HG02870 (cell line): ENCODE results near the gene MRM1.
"Not testable (repeated sequence)": the region's sequence is repeated elsewhere in the genome, so short reads cannot be mapped to it uniquely, and the experiment has no call there.

Experiments used
- ATAC-seq: cut with Tn5 transposase; IDR thresholded peaks from one replicate; pipeline ENCODE4 v1.9.1; 2021; ENCODE audit warnings: mild to moderate bottlenecking, moderate library complexity; ENCODE audit not compliant: unreplicated experiment

MRM1 gene

DNA sequence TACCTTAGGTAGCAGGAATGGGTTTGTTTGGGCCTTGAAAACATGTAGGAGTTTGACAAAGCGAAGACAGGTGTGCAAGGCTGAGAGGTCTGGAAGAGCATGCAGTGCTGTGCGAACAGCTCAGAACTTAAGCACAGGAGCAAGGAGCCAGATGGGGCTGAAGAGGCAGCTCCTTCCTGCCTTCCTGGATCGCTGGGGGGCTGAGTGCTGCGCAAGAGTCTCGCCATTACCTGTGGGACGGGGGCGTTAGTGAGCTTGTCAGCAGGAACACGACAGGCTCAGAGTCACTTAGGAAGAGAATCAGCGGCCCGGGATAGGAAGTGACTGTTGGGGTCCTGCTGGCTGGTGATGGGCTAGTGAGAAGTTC lies 464 bp upstream of the MRM1 start:
- no peak for ATAC-seq

DNA sequence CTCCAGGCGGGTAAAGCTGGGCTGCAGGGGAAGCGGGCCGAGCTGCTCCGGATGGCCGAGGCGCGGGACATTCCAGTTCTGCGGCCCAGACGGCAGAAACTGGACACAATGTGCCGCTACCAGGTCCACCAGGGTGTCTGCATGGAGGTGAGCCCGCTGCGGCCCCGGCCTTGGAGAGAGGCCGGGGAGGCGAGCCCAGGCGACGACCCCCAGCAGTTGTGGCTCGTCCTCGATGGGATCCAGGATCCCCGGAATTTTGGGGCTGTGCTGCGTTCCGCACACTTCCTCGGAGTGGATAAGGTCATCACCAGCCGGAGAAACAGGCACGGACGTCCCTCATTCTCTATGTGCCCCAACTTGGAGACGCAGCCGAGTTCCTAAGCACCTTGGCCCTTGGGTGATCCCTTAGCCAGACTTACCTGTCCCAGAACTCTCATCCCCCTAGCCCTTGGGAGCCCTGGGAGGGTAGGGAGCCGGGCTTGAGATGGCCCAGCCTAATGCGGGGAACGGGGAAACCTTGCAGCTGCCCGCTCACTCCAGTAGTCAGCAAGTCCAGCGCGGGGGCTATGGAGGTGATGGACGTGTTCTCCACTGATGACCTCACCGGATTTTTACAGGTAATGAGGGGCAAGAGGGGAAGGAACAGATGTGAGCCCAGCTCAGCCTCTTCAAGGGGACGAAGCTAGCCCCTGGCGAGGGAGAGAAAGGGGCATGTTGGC lies 806 bp downstream of the MRM1 start:
- no peak for ATAC-seq

DNA sequence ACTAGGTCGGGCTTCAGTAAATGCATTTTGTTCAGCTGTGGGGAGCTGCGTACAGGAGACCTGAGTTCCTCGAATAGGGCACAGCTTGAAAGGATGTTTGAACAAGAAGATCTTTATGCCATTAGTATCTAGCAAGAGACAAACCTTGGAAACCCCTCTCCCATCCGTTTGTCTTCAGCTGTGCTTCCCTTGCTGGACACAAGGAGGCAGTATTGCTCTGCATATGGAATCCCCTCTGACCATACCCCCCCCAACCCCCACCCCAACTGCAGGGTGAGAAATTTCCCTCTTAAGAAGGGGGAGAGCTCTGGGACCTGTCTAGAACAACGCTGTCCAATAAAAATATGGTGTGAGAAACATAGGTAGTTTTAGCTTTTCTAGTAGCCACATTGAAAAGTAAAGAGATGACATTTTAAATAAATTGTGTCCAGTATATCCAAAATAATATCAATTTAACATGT lies 1.6 kb downstream of the MRM1 start:
- ATAC-seq: no peak

- ATAC-seq: not testable (repeated sequence)
These were observed 3.6 kb downstream of the MRM1 start for GRCh38 chr17:36605028-36605427.

DNA sequence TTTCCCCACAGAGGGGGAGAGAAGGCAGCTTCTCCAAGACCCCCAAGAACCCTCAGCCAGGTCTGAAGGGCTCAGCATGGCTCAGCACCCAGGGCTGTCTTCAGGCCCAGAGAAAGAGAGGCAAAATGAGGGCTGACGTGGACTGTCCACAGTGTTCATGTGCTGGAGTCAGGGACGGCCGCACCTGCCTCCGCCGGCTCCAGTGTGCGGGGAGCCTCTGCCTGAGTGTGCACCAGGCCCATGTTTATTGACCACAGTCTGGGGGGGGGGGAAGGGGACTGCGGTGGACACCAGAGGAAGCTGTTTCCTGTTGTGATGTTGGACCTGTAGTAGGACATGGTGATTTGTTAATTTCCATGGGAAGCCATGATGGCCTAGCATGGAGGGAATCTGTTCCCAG lies 6.9 kb downstream of the MRM1 start:
- ATAC-seq: no peak

DNA sequence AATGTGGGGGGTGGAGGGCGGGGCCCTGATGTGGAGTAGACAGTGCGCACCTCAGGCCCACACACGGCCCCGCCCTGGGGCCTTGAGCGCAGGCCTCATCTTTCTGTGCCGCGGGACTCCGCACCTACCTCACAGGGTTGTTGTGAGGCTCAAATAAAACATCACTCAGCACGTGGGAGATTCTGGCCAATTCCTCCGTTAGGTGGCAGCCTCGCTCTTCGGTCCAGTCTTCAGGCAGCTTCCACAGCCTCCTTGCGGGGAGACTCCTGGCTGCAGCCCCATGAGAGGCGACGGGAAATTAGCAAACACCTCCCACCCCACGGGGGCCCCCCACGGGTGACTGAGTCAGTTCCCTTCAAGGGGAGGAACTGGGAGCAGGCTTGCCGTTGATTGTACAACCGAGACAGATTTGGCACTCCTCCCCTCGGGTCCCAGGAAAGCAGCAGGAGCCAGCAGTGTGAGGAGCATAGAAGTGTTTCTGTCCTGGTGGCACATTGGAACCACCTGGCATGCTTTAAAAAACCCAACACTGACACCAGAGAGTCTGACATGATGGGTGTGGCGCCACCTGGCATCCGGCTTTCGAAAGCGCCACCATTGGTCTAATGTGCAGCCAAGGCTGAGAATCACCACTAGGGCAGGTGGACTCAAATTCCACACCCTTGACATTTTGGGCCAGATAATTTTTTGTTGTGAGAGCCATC lies 7.6 kb downstream of the MRM1 start:
- ATAC-seq: no peak

- ATAC-seq: no peak
These were observed 8.1 kb downstream of the MRM1 start for GRCh38 chr17:36609498-36609862.

- ATAC-seq: no peak
These were observed 9.1 kb downstream of the MRM1 start for GRCh38 chr17:36610474-36610873.

GRCh38 chr17:36611345-36612072 lies 10.1 kb downstream of the MRM1 start:
- no peak for ATAC-seq

DNA sequence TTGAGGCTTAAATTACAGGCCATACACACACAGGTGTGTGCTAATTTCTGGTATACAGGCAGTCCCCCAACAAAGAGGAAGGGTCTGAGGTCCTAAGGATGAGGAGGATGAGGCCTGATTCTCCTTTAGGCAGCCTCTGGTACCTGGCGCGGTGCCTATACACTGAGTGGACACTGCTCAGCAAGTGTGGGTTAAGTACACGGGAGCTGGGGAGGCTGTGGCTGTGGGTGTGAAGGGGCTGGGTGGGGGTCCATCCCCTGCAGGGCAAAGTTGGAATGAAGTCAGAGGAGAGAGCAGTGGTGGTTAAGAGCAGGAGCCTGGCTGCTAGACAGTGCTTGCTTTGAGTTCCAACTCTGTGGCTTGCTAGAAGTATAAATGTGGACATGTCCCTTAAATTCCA lies 10.9 kb downstream of the MRM1 start:
- ATAC-seq: no peak

- ATAC-seq: no peak
These were observed 11.8 kb downstream of the MRM1 start for GRCh38 chr17:36613155-36613554.

GRCh38 chr17:36614081-36614480 lies 12.7 kb downstream of the MRM1 start:
- no peak for ATAC-seq

GRCh38 chr17:36614933-36615332 lies 13.6 kb downstream of the MRM1 start:
- ATAC-seq: no peak

- no peak for ATAC-seq
These were observed 15.0 kb downstream of the MRM1 start for GRCh38 chr17:36616061-36617029.

GRCh38 chr17:36617773-36618172 lies 16.4 kb downstream of the MRM1 start:
- ATAC-seq: no peak

GRCh38 chr17:36623281-36623680 lies 21.9 kb downstream of the MRM1 start:
- ATAC-seq: no peak

DNA sequence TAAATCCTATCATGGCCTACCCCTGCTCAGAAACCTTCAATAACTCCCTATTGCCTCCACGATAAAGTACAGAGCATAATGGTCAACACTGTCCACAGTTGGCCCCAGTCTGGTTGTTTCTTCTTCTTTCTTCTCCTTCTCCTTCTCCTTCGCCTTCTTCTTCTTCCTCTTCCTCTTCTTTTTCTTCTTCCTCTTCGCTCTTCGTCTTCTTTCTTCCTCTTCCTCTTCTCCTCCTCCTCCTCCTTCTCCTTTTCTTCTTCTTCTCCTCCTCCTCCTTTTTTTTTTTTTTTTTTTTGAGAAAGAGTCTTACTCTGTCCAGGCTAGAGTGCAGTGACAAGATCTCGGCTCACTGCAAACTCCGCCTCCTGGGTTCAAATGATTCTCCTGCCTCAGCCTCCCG lies 23.8 kb downstream of the MRM1 start:
- no peak for ATAC-seq

DNA sequence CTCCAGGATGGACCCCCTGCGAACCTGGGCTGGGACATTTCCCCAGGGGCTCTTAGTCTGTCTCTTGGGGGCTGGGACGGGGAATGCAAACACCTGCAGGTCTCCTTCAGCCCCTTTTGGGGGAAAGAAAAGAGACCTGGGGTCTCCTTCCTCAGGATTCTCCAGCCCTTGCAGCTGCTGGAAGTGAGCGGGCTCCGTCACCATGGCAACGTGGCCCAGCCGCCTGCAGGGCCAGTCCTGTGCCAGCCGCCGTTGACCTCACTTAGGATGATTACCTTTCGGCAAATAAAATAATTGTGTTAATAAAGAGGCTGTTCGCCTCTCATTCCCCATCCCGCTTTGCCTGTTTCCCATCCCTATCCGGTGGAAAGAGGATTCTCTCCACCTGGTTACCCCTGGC lies 25.7 kb downstream of the MRM1 start:
- no peak for ATAC-seq

GRCh38 chr17:36628576-36628975 lies 27.2 kb downstream of the MRM1 start:
- ATAC-seq: no peak

DNA sequence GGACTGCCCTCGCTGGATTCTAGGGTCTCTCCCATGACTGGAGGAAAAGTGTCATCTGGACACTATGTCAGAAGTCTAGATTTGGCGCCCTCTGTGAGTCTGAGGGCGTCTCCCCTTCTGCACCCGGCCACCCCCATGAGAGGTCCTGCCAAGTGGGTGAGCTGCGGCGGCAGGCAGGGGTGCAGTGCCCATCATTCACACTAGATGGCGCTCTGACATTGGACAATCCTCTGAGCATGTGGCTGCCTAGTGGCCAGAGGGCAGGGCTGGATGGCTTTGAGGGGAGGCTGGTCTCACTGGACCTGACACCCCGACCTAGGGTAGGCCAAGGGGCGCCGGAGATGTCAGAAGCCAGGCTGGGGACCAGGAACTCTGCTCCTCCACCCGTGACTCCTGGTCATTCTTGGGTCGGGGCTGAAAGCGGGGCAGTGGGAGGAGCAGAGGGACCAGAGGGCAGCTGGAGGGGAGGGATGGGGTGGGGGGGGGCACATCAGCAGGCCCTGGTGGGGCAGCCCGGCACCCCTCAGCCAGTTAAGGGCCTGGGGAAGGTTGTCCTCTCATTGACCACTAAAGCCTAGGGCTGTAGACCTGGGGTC lies 28.0 kb downstream of the MRM1 start:
- no peak for ATAC-seq
